Stomach (tissue), 4 donors: Measurements from ENCODE around the gene PLIN5.

Experiments used
- EP300 ChIP-seq: sonication (generic); formaldehyde crosslinking; IDR thresholded peaks from one replicate; pipeline ENCODE4 v1.6.1; 2017; ENCODE audit warnings: antibody characterized with exemption
- POLR2A ChIP-seq, 4 donors: fragments of 450-650 bp; IDR thresholded peaks; one replicate each; pipeline ENCODE4 v1.6.1; 2016; ENCODE audit warnings: antibody characterized with exemption in 4 of 4, control low read depth in 2 of 4, mild to moderate bottlenecking in 1 of 4, moderate library complexity in 1 of 4
- POLR2AphosphoS5 ChIP-seq, 3 donors: sonication (generic); formaldehyde crosslinking; IDR thresholded peaks; one replicate each; pipeline ENCODE4 v1.6.1; 2016; ENCODE audit warnings: antibody characterized with exemption in 3 of 3
- TF ChIP-seq, protein P1 (sequence below), 7 experiments: fragments of 450-650 bp in 4 of 7; fragments of 200-600 bp in 3 of 7; sonication (generic) in 3 of 7; IDR thresholded peaks; one replicate each; pipeline ENCODE4 v1.5.1; 2016 to 2019; ENCODE audit warnings: antibody characterized with exemption in 7 of 7, control low read depth in 2 of 7, mild to moderate bottlenecking in 1 of 7

DNA sequence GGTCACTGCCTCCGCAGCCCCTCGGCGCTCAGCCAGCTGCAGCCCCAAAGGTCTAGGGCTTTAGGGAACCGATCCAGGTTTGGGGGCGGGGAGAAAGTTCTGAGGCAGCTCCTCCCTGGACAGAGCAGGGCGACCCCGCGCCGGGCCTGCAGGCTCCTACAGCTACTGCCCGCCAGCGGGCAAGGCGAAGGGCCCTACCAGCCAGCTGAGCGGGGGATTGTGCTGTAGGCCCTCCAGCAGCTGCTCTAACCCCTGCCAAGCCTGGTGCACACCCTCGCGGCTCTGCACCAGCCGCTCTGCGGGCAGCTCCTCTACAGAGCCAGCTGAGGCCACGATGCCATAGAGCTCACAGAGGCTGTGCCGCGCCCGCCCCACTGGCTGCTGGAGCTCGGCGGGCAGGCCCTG is 30.7 kb downstream of the PLIN5 start:
- TF ChIP-seq POLR2AphosphoS5 (IDR thresholded peaks at IDR 0.05): no peak
- TF ChIP-seq, protein P1, sequence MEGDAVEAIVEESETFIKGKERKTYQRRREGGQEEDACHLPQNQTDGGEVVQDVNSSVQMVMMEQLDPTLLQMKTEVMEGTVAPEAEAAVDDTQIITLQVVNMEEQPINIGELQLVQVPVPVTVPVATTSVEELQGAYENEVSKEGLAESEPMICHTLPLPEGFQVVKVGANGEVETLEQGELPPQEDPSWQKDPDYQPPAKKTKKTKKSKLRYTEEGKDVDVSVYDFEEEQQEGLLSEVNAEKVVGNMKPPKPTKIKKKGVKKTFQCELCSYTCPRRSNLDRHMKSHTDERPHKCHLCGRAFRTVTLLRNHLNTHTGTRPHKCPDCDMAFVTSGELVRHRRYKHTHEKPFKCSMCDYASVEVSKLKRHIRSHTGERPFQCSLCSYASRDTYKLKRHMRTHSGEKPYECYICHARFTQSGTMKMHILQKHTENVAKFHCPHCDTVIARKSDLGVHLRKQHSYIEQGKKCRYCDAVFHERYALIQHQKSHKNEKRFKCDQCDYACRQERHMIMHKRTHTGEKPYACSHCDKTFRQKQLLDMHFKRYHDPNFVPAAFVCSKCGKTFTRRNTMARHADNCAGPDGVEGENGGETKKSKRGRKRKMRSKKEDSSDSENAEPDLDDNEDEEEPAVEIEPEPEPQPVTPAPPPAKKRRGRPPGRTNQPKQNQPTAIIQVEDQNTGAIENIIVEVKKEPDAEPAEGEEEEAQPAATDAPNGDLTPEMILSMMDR (IDR thresholded peaks at IDR 0.05): no peak
- no peak for TF ChIP-seq EP300
- TF ChIP-seq POLR2A (IDR thresholded peaks at IDR 0.05): no peak
